Sigmoid colon (tissue), 4 donors: ENCODE results near the gene UST.

Experiments
- CTCF ChIP-seq, 4 experiments: fragments of 450-650 bp in 3 of 4; fragments of 200-600 bp in 1 of 4; IDR thresholded peaks; one replicate each; pipeline ENCODE4 v1.5.1; 2016 to 2019; ENCODE audit warnings: antibody characterized with exemption in 4 of 4, mild to moderate bottlenecking in 3 of 4, moderate library complexity in 2 of 4
- POLR2A ChIP-seq, 2 donors: fragments of 450-650 bp; IDR thresholded peaks; one replicate each; pipeline ENCODE4 v1.6.1; 2016; ENCODE audit warnings: antibody characterized with exemption in 2 of 2, mild to moderate bottlenecking in 2 of 2, moderate library complexity in 2 of 2
- POLR2AphosphoS5 ChIP-seq, 4 donors: sonication (generic); formaldehyde crosslinking; IDR thresholded peaks; one replicate each; pipeline ENCODE4 v1.6.1; 2017; ENCODE audit warnings: antibody characterized with exemption in 4 of 4

GRCh38 chr6:148698671-148699180, 48.1 kb upstream of the UST start:
- TF ChIP-seq CTCF (IDR thresholded peaks at IDR 0.05) (no peak), POLR2A (IDR thresholded peaks at IDR 0.05) (no peak), POLR2AphosphoS5 (IDR thresholded peaks at IDR 0.05) (no peak)
